SK-N-SH (cell line): ENCODE measurements around the gene DDX19B. TPM values are rescaled to one million over a fixed set of nuclear protein-coding genes. Genes with fewer than 3 reads are reported as not detected.
A peak's percentile ranks its signal among the peaks of the same experiment; 100 is the strongest.

Source experiments
- CTCF ChIA-PET: fragments of 300-600, 350-600 bp; formaldehyde crosslinking; extraction: SDS; loops from one replicate; lab custom pipeline; 2021; lab: Yijun Ruan, JAX
- POLR2A ChIA-PET: fragments of 350-600 bp; sonication (Branson Sonifier 250); formaldehyde crosslinking; extraction: SDS; loops from one replicate; lab custom pipeline; 2020; ENCODE audit warnings: antibody characterized with exemption, inconsistent platforms; lab: Yijun Ruan, JAX
- DNase-seq: peaks from one replicate; pipeline ENCODE4 v3.0.0; 2012
- H2AFZ ChIP-seq: fragments of 200-600 bp; sonication (generic); 2 replicates; pipeline ENCODE4 v1.8.1; 2016; ENCODE audit warnings: antibody characterized with exemption, mild to moderate bottlenecking, low read depth
- H3F3A ChIP-seq: fragments of 200-600 bp; sonication (generic); replicated peaks from 2 replicates; pipeline ENCODE3; 2016; ENCODE audit warnings: antibody characterized with exemption, mild to moderate bottlenecking; ENCODE audit not compliant: insufficient read depth
- H3K27ac ChIP-seq, 2 experiments: fragments of 200-500 bp in 1 of 2; fragments of 200-600 bp in 1 of 2; sonication (Bioruptor generic) in 1 of 2; sonication (generic), shearing (Covaris generic) in 1 of 2; 2 replicates each; pipeline versions ENCODE4 v1.5.1 to v1.6.1; 2014 to 2016; ENCODE audit warnings: low read depth in 2 of 2, inconsistent platforms in 1 of 2, low read length in 1 of 2, mild to moderate bottlenecking in 1 of 2, mixed read lengths in 1 of 2
- H3K27me3 ChIP-seq: fragments of 200-600 bp; sonication (generic), shearing (Covaris generic); 2 replicates; pipeline ENCODE4 v1.6.1; 2016; ENCODE audit warnings: mixed run types; ENCODE audit not compliant: insufficient read depth
- H3K36me3 ChIP-seq, 2 experiments: fragments of 200-500 bp in 1 of 2; fragments of 200-600 bp in 1 of 2; sonication (Bioruptor generic) in 1 of 2; sonication (generic) in 1 of 2; replicated peaks in 1 of 2; 2 replicates each; pipeline versions ENCODE3 to v1.5.1; 2014 to 2016; ENCODE audit warnings: low read length in 1 of 2, mild to moderate bottlenecking in 1 of 2; ENCODE audit not compliant: insufficient read depth in 2 of 2, control insufficient read depth in 1 of 2
- H3K4me1 ChIP-seq, 2 experiments: fragments of 200-500 bp in 1 of 2; fragments of 200-600 bp in 1 of 2; sonication (Bioruptor generic) in 1 of 2; sonication (generic), shearing (Covaris generic) in 1 of 2; 2 replicates each; pipeline versions ENCODE4 v1.5.1 to v1.6.1; 2014 to 2016; ENCODE audit warnings: low read depth in 1 of 2, low read length in 1 of 2, mixed run types in 1 of 2; ENCODE audit not compliant: insufficient read depth in 2 of 2, control insufficient read depth in 1 of 2
- H3K4me2 ChIP-seq: fragments of 200-600 bp; sonication (generic), shearing (Covaris generic); 2 replicates; pipeline ENCODE4 v1.6.1; 2017; ENCODE audit warnings: mixed run types
- H3K4me3 ChIP-seq, 2 experiments: fragments of 200-500 bp in 1 of 2; fragments of 200-600 bp in 1 of 2; sonication (Bioruptor generic) in 1 of 2; sonication (generic), shearing (Covaris generic) in 1 of 2; 2 replicates each; pipeline versions ENCODE4 v1.5.1 to v1.8.1; 2014 to 2016; ENCODE audit warnings: low read depth in 2 of 2, inconsistent platforms in 1 of 2, low read length in 1 of 2, mild to moderate bottlenecking in 1 of 2, mixed read lengths in 1 of 2, moderate library complexity in 1 of 2
- H3K79me2 ChIP-seq: fragments of 200-600 bp; sonication (generic); 2 replicates; pipeline ENCODE4 v1.8.1; 2017; ENCODE audit warnings: mild to moderate bottlenecking; ENCODE audit not compliant: insufficient read depth
- H3K9ac ChIP-seq: fragments of 200-600 bp; sonication (generic); 2 replicates; pipeline ENCODE4 v1.6.1; 2017; ENCODE audit warnings: mixed run types
- H3K9me2 ChIP-seq: fragments of 200-600 bp; sonication (generic); 2 replicates; pipeline ENCODE4 v1.6.1; 2017; ENCODE audit warnings: mixed run types
- H3K9me3 ChIP-seq: fragments of 200-600 bp; sonication (generic); 2 replicates; pipeline ENCODE4 v1.6.1; 2017; ENCODE audit warnings: mixed run types, mild to moderate bottlenecking, moderate library complexity
- H4K20me1 ChIP-seq: fragments of 200-600 bp; sonication (generic); 2 replicates; pipeline ENCODE4 v1.6.1; 2017; ENCODE audit warnings: mild to moderate bottlenecking, mixed run types; ENCODE audit not compliant: insufficient read depth
- ELF1 ChIP-seq: IDR thresholded peaks from 2 replicates; pipeline ENCODE4 v1.4.0; 2012
- FOXM1 ChIP-seq: IDR thresholded peaks from 2 replicates; pipeline ENCODE4 v1.4.0; 2012; ENCODE audit warnings: low read depth, mild to moderate bottlenecking
- MEF2A ChIP-seq: IDR thresholded peaks from 2 replicates; pipeline ENCODE4 v1.4.0; 2012; ENCODE audit warnings: low read depth, borderline replicate concordance
- RXRA ChIP-seq: IDR thresholded peaks from 2 replicates; pipeline ENCODE4 v1.4.0; 2012; ENCODE audit warnings: low read depth, mild to moderate bottlenecking, borderline replicate concordance
- WGBS: methylation state at CpG from one replicate; pipeline ENCODE4 v1.1.6; 2017; ENCODE audit warnings: low lambda C conversion rate; 5-methylcytosine and 5-hydroxymethylcytosine counted together
- polyA plus RNA-seq, 3 experiments: library from polyadenylated mRNA; depleted of rRNA; stranded (reverse); fragments of >200 nt; gene quantifications; 2 replicates each; pipeline ENCODE4 v1.2.3, GENCODE V29; 2012
- TF ChIP-seq, protein P1 (sequence below): fragments of 200-600 bp; sonication (generic); IDR thresholded peaks from 2 replicates; pipeline ENCODE4 v1.6.1; 2017; ENCODE audit warnings: antibody characterized with exemption, mild to moderate bottlenecking, moderate library complexity
- TF ChIP-seq, protein P2 (sequence below): fragments of 150-350 bp; IDR thresholded peaks from 2 replicates; pipeline ENCODE4 v1.6.1; 2016; ENCODE audit warnings: mild to moderate bottlenecking, low read depth, low read length

DDX19B gene
- polyA plus RNA-seq, 1 of the 3 experiments (the other 2 are of a cell fraction): 43.6 TPM

DNA sequence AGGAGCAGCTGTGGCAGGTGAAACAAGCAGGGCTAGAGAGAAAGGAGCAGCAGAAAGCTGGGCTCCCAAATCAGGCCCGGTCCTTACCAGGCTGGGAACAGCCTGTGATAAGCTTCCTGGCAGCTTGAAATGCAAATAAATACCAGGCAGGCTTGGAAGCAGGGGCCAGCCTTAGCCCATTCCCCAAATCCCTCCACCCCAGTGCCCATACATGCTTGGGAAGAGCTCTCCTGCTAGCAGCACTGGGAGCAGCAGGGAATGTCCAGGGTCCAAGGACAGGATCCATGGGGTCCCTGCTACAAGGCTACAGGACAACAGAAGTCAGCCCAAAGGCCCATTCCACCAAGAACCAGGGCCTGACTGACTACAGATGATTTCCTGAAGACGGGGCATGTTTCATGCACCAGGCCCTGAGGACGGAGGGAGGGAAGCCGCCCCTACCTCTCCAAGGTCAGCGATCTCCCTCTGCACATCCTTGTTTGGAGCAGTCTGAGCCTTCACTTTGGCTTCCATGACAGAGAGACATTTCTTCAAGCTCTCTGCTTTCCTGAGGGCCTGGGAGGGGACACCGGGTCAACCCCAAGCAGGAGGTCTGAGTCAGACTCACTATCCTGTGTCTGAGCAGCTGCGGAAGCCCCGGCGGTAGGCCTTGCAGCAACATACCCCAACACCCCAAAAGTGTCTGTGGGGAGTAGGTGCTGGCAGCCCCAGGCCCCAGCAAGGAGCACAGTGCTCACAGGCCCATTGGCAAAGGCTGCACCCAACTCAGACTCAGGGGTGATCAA is 44.6 kb upstream of the DDX19B start:
- H2AFZ ChIP-seq: no peak overlapping the region
- H3K79me2 ChIP-seq: peaks cover 18% of the 10 kb centered on the region
- ChIA-PET POLR2A (no interaction called here), CTCF (interaction anchor here (0.7 to 10.1 kb wide), 6 partner anchors 9 to 31 kb away, joined by 3 to 76 read pairs (median 10); no protein-coding TSS in a partner anchor)
- H3K27ac ChIP-seq: no peak overlapping the region
- 94% methylated on average over 4 of the region's 9 CpGs for WGBS
- H3K9me2 ChIP-seq: no peaks in the 10 kb centered on the region
- H3K4me1 ChIP-seq: peaks cover 0 to 7% of the 10 kb centered on the region in 2 experiments; a peak in 2 of 4 replicates
- H3K27me3 ChIP-seq: no peaks in the 10 kb centered on the region
- H3K36me3 ChIP-seq: peaks cover 47 to 63% of the 10 kb centered on the region in 2 experiments
- DNase-seq: no peak
- peaks cover 17% of the 10 kb centered on the region for H4K20me1 ChIP-seq
- H3K4me2 ChIP-seq: no peak overlapping the region
- no peak overlapping the region for H3K9ac ChIP-seq
- H3F3A ChIP-seq: peaks cover 21% of the 10 kb centered on the region
- no peaks in the 10 kb centered on the region for H3K9me3 ChIP-seq
- TF ChIP-seq, protein P1, sequence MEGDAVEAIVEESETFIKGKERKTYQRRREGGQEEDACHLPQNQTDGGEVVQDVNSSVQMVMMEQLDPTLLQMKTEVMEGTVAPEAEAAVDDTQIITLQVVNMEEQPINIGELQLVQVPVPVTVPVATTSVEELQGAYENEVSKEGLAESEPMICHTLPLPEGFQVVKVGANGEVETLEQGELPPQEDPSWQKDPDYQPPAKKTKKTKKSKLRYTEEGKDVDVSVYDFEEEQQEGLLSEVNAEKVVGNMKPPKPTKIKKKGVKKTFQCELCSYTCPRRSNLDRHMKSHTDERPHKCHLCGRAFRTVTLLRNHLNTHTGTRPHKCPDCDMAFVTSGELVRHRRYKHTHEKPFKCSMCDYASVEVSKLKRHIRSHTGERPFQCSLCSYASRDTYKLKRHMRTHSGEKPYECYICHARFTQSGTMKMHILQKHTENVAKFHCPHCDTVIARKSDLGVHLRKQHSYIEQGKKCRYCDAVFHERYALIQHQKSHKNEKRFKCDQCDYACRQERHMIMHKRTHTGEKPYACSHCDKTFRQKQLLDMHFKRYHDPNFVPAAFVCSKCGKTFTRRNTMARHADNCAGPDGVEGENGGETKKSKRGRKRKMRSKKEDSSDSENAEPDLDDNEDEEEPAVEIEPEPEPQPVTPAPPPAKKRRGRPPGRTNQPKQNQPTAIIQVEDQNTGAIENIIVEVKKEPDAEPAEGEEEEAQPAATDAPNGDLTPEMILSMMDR: 0 out of 2 replicates have a peak, but pooled peaks have one; percentile 4
- TF ChIP-seq, protein P2, sequence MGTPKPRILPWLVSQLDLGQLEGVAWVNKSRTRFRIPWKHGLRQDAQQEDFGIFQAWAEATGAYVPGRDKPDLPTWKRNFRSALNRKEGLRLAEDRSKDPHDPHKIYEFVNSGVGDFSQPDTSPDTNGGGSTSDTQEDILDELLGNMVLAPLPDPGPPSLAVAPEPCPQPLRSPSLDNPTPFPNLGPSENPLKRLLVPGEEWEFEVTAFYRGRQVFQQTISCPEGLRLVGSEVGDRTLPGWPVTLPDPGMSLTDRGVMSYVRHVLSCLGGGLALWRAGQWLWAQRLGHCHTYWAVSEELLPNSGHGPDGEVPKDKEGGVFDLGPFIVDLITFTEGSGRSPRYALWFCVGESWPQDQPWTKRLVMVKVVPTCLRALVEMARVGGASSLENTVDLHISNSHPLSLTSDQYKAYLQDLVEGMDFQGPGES: no peak
- H3K4me3 ChIP-seq: no peak overlapping the region

DNA sequence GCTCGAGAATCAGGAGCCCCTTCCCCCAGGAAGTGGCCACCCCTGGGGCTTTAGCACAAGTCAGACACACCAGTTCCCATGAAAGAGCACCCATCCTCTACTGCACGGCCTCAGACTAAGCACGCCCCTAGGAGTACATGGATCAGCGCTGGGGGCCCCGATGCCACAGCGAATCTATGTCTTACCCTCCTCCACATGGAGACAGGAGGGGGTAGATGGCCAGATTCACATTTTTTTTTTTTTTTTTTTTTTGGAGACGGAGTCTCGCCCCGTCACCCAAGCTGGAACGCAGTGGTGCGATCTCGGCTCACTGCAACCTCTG is 44.1 kb upstream of the DDX19B start:
- POLR2A ChIA-PET: no interaction called here
- peaks cover 44 to 64% of the 10 kb centered on the region in 2 experiments for H3K36me3 ChIP-seq

More for the DNA sequence above, 44.1 kb upstream of the DDX19B start:
- Histone ChIP-seq H2AFZ (no peak overlapping the region), H3K4me3 (no peak overlapping the region), H3K9me2 (no peaks in the 10 kb centered on the region), H3K79me2 (peaks cover 13% of the 10 kb centered on the region), H3K9me3 (no peaks in the 10 kb centered on the region), H3K4me2 (no peak overlapping the region), H3K27me3 (no peaks in the 10 kb centered on the region), H3F3A (peaks cover 21% of the 10 kb centered on the region), H4K20me1 (peaks cover 13% of the 10 kb centered on the region), H3K9ac (no peak overlapping the region), H3K27ac (no peak overlapping the region), H3K4me1 (peaks cover 0 to 3% of the 10 kb centered on the region in 2 experiments; a peak in 2 of 4 replicates)
- TF ChIP-seq, protein P1: no peak
- TF ChIP-seq MEF2A (no peak), FOXM1 (no peak), ELF1 (no peak), RXRA (no peak)
- no peak for DNase-seq
- WGBS: over 99% methylated on average over 11 of the region's 12 CpGs
- CTCF ChIA-PET: interaction anchor here (2.3 to 10.1 kb wide), 4 partner anchors 8 to 31 kb away, joined by 8 to 76 read pairs (median 27); no protein-coding TSS in a partner anchor
